Pulmonary artery endothelial cell (primary cell): ENCODE measurements around the gene MINAR1. TPM values are rescaled to one million over a fixed set of nuclear protein-coding genes. Genes with fewer than 3 reads are reported as not detected.

Source experiments
- DNase-seq: peaks from one replicate; pipeline ENCODE4 v3.0.0-alpha.2; 2011; ENCODE audit warnings: low read depth, low spot score
- total RNA-seq: library from RNA; depleted of rRNA; stranded (reverse); fragments of >200 nt; gene quantifications from 2 replicates; pipeline ENCODE4 v1.2.3, GENCODE V29; 2014

The MINAR1 gene
- total RNA-seq, 1 donor from 2014 or later: 0.92 TPM

DNA sequence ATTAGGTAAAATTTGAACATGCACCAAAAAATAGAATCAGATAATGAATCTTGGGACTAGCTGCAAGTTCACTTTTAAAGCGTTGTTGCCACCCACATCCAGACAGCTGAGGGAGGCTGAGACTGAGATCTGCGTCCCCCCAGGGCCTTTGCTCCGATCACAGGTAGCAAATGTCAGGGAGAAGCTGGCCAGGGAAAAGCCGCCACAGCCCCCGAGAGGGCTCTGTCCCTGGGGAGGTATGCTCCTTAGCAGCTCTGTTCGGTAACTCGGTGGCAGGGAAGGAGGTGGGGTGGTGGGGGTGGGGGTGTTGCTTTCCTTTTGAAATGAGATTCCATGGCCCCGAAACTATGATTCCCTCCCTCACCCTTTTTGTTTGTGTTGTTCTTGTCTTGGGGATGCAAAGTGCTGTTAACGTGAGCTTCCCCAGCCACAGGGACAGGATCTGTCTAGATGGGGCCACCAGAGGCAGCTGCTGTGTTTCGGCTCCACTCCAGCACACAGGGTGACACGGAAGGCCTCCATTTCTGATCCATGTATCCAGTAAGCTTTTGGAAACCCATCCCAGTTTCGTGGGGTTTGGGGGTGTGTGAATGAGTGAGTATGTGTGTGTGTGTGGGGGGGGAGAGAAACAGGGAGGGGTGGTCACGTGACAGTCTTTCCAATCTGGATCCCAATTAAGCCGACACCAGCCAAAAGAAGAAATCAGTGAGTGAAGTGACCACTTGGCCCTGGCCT lies 1.1 kb upstream of the MINAR1 start:
- no peak for DNase-seq

DNA sequence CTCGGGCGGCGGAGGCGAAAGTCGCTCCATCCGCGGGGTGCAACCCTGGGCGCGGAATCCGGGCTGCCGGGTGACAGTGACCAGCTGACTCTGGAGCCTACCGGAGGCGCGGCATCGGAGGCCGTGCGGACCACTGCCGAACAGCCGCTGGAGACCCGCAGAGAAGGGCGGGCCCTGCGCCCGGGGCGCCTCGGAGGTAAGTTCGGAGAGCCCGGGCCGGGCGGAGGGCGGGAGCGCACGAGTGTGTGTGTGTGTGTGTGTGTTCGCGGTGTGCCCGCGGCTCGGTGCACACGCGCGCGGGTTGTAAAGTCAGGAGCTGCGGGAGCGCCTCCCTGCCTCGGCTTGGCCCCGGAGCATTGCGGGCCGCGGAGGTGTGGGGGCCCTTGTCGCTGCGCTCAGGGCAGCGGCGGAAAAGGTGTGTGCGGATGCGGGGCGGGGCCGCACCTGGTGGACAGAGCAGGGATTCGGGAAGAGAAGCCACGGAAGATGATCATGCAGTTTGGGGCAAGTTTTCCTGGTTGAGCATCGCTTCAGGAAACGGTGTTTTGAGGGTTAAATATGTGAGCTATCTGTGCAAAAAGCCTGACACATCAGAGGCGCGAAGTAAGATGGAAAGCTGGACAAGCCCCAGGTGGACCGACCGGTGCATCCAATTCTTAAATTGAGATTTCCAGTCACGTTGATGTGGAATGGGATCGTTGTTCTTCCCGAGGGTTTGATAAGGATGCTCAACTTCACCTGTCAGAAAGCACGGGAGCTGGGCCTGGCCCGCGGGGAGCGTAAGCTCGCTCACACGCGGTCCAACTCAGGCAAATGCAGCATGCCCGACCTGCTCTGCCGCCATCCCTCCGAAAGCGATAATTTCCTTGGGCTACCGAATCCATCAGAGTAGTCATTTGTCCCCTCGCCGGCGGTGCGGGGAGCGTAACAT lies 474 bp downstream of the MINAR1 start:
- no peak for DNase-seq

DNA sequence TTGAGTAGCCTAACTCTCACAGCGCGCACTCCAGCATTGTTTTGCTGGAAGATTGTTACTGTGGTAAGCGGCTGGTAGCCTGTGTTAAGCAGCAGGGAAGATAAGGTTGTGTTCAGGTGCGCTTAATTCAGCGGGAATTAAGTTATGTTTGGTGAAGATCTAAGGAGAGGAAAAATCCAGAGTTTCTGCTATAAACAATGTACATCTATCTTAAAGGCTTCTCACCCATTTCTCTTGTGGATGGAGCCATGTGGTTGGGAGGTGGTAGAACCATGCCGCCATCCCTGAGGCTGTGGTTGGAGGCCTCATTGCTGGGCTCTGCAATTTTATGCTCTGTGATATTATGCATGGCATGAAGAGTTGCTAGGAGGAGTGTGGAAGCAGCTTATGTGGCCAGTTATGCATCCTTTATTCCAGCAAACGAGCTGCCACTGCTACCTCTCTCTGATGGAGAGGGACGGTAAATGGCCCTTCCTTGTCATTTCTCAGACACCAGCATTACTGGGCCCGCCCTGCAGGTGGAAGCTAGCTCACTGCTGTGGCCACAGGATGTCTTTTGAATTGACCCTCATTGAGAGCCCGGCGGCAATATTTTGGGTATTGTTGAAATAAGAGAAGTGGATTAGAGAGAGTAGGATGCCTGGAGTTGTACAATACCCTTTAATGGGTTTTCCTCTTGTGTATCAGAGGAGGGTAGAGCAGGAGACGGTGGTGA lies 1.3 kb downstream of the MINAR1 start:
- no peak for DNase-seq

DNA sequence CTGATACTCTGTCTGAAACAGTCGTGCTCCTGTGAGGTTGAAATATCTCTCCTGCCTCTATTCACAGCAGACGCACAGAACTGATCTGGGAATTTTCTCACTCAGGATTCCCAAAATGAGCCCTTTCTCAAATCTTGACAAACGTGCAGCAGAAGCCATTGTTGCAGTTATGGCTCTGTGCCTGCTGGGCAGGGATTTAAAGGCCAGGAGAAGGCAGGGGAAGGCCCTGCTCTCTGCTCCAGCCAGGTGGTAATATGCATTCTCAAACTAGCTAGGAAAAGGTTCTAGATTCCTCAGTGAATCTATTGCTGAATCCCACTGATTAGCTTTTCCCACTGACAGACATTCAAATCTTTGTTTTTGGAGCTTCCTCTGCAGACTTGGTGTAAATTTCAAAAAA lies 2.2 kb downstream of the MINAR1 start:
- DNase-seq: no peak

DNA sequence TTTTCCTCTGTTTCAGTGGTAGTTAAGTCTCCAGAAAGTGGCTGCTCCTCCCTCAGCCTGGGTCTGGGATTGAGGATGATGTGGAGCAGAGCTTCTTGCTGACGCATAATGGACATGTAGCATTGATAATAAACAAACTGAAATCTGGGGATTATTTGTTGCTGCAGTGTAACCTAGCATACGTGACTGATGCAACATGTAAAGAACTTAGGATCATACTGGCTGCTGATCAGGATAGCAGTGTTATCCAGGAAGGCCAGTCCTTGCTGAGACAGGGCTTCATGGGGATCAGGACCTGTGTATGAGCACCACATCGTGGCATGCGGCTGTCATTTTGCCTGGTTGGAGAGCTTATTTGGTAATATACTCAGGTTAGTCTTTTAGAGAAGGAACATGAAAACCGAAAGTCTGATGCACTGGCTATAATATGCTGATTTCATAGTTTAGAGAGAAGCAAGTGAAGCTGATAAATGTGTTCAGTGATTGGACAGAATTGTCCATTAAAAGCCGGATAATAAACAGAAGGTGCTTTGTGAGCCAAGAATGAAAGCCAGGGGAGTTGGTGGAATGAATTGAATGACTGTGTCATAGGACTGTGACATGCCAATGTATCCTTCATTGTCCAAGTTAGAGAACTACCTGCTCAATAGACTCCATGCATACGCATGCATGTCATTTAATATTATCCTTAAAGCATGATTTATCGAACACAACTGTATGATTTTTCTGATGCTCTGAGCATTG lies 4.1 kb downstream of the MINAR1 start:
- DNase-seq: no peak

DNA sequence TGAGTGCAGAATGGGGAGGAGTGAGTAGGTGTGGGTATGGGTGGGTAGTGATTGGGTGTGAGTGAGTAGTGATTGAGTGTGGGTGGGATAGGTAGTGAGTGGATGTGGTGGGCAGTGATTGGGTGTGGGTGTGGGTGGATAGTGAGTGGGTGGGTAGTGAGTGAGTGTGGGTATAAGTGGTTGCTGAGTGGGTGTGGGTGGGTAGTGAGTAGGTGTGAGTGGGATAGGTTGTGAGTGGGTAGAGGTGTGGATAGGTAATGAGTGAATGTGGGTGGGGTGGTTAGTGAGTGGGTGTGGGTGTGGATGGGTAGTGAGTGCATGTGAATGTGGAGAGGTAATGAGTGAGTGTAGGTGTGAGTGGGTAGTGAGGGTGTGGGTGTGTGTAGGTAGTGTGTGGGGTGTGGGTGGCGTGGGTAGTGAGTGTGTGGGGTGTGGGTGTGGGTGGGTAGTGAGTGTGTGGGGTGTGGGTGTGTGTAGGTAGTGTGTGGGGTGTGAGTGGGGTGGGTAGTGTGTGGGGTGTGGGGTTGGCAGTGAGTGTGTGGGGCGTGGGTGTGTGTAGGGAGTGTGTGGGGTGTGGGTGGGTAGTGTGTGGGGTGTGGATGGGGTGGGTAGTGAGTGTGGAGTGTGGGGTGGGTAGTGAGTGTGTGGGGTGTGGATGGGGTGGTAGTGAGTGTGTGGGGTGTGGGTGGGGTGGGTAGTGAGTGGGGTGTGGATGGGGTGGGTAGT lies 5.3 kb downstream of the MINAR1 start:
- no peak for DNase-seq

DNA sequence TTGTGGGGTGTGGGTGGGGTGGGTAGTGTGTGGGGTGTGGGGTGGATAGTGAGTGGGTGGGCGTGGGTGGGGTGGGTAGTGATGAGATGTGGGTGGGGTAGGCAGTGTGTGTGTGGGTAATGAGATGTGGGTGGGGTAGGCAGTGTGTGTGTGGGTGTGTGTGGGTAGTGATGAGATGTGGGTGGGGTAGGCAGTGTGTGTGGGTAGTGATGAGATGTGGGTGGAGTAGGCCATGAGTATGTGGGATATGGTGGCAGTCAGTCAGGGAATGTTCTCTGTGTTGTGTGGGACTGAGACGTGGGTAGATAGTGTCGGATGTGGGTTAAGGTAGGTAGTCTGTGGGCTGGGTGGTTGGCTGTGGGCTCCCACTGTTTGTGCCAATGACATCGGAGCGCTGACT lies 7.1 kb downstream of the MINAR1 start:
- no peak for DNase-seq

DNA sequence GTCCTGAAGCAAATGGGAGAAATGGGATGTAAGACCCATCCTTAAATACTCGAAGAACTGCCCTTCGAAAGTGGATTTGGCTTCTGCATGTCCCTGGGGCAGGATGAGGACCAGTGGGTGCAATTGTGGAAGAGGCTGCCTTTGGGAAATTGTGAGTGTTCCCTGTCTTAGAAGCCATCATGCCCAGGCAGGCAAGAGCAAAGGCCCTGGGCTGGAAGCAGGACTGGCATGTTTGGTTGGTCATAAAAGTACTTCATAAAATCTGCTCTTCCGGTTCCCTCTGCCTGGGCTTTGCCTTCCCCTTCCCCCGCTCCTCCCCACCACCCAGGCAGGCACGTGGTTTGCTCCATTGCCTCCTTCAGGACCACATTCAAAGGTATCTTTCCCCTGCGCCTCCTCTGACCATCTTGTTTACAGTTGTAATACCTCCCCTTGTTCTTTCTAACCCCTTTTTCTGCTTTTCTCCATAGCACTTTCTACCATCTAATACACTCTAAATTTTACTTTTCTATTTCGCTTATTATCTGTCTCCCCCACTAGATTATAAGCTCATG lies 8.3 kb downstream of the MINAR1 start:
- no peak for DNase-seq

DNA sequence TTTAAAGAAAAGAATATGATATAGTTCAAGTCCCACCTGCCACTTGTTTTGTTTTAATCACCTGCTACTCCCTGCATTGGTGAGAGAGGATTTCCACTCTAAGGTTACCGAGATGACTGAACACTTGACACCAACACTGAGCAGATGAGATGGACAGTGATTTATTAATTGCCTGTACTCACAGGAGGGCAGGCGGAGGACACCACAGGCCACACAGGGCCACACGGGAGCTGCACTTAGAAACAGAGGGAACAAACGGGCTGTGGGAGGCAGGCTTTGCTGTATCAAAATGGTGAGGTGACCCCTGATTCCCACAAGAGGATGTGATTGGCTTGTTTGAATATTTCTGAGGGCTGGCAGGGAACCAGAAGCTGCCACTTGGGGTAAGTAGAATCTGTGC lies 10.8 kb downstream of the MINAR1 start:
- no peak for DNase-seq

DNA sequence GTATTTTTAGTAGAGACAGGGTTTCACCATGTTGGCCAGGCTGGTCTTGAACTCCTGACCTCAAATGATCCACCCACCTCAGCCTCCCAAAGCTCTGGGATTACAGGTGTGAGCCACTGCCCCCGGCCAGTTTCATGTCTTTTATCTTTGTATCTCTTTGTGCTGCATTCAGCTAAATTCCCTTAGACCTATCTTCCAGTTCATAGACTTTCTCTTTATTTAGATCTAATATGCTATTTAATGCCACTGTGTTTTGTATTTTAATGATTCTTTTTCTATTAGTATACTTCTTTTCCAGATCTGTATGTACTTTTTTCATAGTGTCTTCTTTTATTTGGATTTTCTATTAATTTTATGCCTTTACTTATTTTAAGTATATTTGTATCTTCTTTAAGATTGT lies 14.9 kb downstream of the MINAR1 start:
- no peak for DNase-seq

DNA sequence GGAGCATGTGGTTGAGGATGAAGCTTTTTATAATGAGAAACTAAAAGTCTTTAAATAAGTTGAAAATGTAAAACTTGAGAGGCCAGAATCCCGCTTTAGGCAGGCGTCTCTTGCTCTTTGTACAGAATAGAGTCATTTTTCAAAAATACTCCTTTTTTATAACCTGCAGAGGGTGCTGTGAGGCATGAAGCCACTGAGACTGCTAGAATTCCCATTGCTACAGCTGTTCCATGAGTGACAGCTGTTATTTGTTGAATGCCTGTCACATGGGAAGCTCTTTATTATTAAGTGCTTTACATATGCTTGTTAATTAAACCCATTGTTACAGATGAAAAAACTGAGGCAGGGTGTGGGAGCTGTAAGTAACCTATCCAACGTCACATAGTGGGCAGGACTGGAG lies 18.5 kb downstream of the MINAR1 start:
- DNase-seq: no peak

DNA sequence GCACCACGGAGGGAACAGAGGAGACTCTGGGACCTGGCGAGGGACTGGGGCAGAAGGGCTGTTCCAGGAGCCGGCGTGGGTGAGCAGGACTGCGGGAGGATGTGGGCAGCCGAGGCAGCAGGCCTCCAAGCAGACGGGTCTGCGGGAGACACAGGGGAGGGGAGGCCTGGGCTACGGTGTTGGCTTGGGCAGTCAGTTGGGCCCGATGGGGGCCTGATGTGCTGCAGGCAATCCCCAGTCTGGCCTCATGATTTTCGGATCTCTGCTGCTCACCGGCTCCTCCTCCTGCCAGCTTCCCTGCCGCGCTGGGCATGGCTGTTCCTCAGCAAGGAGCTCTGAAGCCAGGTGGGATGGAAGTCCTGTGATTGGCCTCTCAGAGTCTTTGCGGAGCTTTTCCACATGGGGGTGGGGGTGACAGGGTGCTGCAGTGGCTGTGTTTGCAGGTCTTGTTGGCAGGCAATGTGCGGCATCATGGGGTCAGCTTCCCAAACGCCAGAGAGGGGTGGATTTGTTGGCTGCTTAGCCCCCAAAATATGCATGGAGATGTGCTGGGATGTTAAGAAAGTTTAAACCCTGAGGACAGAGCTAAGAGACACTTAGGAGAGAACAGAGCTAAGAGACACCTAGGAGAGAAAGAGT lies 19.3 kb downstream of the MINAR1 start:
- DNase-seq: no peak

DNA sequence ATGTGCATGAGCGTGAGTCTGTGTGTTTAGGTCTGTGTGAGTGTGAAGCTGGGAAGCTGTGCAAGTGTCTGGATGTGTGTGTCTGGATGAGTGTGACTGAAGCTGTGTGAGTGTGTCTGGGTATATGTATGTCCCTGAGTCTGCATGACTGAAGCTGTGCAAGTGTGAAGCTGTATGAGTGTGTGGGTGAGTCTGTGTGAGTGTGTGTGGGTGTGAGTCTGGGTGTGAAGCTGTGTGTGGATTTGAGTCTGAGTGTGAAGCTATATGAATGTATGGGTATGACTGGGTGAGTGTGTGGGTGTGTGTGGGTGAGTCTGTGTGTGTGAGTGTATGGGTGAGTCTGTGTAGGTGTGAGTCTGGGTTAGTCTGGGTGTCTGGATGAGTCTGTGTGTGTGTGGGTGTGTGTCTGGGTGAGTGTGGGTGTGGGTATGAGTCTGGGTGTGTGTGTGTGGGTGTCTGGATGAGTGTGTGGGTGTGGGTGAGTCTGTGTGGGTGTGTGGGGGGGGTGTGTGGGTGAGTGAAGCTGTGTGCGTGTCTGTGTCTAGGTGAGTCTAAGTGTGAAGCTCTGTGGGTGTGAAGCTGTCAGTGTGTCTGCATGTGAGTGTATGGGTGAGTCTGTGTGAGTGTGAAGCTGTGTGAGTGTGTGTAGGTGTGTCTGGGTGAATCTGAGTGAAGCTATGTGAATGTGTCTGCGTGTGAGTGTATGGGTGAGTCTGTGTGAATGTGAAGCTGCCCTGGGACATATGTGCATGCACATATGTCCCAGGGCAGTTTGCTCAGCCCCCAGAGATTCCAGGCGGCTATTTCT lies 20.3 kb downstream of the MINAR1 start:
- no peak for DNase-seq

DNA sequence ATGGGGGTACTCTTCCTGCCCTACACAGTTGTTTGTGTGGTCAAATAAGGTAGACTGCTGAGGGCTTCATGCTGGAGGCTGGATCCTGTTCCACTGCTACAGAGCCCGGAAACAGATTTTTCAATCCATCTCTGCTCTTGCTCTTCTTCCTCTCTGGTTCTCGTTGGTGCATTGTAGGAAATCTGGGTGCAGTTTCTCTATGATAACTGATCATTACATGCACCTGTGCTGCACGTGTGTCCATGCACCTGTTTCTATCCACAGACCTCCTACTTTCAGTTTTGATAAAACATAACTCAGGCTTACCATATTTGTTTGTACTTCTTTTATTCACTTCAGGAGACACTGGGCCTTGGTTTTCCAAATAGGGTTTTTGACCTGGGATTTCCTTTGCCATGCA lies 21.3 kb downstream of the MINAR1 start:
- no peak for DNase-seq

DNA sequence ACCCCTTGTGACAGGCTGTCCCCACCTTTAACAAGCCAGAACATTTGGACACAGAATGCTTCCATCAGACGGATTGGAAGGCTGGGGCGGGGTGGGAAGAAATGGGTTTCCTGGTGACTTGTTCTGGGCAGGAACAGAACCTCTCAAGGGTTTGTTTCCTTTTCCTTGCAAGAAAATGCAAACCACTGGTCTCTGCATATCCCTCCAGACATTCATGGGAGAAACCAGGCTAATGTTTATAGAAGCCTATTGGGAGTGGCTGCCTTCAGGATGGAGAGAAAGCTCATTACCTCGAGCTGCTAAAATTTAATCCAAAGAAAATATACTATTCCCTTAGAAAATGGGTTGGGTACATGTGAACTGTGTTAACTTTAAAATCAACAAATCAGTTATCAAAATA lies 21.9 kb downstream of the MINAR1 start:
- DNase-seq: no peak

DNA sequence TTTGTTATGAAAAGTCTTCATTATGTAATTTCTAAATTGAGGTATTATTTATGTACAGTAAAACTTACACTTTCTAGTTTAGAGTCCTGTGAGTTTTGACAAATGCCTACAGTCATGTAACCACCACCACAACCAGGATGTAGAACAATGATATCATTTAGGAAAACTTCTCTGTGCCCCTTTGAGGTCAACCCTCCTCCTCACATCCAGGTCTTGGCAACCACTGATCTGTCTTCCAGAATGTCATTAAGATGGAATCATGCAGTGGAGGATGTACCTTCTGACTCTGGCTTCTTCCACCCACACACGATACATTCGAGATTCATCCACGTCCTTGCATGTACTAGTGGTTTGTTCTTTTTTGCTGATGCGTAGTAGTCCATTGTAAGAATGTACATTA lies 23.2 kb downstream of the MINAR1 start:
- DNase-seq: no peak

DNA sequence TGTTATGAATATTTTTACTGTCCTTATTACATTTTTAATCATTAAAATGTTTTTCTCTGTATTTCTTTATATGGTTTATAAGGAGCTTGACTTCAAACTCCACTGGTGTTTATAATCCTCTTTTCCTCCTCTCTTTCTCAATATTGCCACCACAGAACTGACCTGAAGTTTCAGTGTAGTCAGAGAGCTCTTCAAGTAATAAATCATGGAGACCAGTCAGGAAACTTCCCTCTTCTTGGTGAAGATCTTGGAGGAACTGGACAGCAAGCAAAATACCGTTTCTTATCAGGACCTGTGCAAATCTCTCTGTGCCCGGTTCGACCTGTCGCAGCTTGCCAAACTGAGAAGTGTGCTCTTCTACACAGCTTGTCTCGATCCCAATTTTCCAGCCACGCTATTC lies 23.8 kb downstream of the MINAR1 start:
- DNase-seq: no peak

DNA sequence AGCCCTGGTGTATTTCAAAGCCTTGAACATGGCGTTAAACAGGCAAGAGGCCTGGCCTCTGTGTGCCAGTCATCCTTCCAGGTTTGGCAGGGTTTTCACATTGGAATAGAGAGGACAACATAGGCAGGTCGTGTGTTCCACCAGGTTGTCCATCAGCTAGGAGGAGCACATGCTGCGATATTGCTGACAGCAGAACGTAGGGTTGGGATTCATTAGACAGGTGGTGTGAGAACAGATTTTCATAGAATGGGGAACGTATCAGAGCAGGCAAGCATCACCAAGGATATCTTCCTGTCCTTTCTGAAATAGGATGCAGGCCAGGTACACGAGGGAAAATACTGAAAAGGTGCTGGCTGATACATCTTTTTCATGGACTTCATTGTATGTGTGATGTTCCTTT lies 26.4 kb downstream of the MINAR1 start:
- no peak for DNase-seq

DNA sequence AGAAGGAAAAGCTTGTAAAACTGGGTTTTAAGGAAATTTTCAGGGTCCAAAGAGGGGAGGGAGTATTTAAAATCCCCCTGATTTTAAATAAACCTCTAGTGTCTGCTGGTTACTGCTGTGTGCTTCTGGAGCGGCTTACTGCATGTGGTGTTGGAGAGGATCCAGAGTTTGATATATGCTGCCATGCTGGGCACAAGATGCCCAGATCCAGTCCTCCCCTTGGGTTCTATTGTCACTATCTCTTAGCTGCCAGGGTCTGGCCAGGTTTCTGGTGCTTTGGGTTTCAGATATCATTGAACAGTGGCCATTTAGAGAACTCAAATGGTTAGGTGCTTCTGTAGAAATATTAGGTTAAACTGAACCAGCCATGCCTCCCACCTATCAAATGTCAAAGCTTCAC lies 27.5 kb downstream of the MINAR1 start:
- no peak for DNase-seq
